ENCODE data around the gene SLC5A6.

The SLC5A6 gene

DNA sequence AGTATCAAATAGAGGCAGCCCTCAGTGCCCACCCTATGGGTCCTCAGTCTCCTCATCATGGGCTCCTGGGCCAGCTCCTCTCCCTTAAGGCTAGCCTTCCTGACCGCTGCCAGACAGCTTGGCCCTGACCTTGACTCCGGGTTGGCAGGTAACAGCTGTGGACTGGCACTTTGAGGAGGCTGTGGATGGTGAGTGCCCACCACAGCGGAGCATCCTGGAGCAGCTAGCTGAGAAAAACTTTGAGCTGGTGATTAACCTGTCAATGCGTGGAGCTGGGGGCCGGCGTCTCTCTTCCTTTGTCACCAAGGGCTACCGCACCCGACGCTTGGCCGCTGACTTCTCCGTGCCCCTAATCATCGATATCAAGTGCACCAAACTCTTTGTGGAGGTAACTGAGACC, 24.1 kb upstream of the SLC5A6 start:
- no peak for DNase-seq

DNA sequence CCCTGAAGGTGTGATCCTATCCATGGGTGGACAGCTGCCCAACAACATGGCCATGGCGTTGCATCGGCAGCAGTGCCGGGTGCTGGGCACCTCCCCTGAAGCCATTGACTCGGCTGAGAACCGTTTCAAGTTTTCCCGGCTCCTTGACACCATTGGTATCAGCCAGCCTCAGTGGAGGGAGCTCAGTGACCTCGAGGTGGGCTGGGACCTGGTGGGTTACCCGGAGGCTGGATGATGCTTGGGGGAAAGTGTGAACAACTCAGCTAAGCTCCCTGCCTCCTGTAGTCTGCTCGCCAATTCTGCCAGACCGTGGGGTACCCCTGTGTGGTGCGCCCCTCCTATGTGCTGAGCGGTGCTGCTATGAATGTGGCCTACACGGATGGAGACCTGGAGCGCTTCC, 21.3 kb upstream of the SLC5A6 start:
- no peak for DNase-seq

DNA sequence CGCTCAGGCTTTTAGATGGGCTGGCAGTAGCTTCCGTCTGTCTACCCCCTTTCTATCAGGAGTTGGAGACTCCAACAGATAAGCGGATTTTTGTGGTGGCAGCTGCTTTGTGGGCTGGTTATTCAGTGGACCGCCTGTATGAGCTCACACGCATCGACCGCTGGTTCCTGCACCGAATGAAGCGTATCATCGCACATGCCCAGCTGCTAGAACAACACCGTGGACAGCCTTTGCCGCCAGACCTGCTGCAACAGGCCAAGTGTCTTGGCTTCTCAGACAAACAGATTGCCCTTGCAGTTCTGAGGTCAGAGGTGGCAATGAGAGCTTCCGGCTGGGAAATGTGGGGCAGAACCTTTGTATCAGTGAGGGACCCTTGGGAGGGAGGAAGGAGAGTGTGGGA, 19.9 kb upstream of the SLC5A6 start:
- no peak for DNase-seq

DNA sequence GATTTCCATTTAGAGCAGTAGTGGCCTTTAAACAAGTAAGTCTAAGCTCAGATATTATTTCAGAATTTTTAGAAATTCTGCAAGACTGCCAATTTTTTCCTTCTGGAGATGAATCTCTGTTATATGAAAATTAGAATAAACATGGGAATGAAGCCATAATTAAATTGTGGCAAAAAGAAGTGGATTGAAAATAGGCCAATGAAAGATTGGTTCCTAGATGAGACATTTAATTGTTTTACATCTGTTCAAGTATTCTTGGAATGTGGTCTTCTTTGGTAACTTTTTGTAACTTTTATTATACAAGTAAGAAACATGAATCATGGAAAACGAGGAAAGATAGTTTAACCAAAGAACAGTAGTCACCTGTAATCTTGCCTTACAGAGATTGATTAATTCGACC, 15.4 kb upstream of the SLC5A6 start:
- DNase-seq = no peak

DNA sequence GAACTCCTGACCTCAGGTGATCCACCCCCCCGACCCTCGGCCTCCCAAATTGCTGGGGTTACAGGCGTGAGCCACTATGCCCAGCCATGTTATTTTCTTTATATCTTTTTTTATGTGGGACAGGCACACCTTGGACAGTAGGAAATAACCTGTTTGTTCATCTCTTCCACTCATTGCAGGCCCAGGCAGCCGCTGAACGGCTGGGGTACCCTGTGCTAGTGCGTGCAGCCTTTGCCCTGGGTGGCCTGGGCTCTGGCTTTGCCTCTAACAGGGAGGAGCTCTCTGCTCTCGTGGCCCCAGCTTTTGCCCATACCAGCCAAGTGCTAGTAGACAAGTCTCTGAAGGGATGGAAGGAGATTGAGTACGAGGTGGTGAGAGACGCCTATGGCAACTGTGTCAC, 13.5 kb upstream of the SLC5A6 start:
- no peak for DNase-seq

DNA sequence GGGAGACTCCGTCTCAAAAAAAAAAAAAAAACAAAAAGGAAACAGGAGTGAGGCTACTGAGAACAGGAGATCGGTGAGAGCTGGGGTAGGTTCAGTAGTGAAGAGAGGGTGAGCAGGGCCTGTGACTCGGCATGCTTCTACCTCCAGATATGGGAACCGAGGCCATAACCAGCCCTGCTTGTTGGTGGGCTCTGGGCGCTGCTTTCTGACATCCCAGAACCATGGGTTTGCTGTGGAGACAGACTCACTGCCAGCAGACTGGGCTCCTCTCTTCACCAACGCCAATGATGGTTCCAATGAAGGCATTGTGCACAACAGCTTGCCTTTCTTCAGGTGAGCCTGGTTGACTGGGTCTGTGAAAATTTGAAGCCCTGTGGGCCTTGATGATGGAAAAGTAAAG, 11.3 kb upstream of the SLC5A6 start:
- DNase-seq = no peak

DNA sequence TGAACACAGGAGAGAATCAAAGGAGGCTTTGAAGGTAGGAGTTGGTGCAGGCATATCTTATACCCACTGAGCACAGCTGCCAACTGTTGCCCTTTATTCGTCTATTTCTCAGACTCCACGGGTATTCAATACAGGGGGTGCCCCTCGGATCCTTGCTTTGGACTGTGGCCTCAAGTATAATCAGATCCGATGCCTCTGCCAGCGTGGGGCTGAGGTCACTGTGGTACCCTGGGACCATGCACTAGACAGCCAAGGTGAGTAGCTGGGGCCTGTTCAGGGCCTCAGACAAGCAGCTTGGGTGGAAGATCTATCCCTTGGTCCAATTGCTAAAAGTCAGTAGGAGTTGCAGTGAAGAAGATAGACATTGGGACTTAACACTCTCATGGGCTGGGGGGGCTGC, 10.3 kb upstream of the SLC5A6 start:
- DNase-seq = no peak

DNA sequence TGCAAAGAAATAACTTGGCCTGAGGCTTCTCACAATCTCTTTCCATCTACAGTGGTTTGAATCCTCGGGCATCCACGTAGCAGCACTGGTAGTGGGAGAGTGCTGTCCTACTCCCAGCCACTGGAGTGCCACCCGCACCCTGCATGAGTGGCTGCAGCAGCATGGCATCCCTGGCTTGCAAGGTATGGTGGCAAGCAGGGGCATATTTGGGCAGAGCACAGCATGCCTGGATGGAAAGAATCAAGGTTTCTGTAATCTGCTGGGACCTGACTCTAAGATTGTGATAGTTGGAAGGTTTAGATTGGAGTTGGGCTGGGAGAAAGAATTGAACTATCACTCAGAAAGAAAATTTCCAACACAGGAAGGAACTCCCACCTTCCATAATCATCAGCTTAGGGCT, 9.1 kb upstream of the SLC5A6 start:
- no peak for DNase-seq

DNA sequence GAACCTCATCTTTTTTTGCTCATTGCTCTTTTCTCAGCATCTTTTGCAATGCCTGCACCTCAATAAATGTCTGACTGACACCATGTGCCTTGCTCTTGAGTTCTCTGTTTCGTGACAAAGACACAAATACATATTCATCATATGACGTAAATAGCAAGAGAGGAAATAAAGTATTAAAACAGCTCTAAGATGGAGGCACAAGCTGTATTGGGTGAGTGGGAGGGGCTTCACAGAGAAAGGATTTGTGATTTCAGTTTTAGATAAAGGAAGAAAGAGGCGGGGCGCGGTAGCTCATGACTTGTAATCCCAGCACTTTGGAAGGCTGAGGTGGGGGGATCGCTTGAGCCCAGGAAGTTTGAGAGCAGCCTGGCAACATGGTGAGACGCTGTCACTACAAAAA, 8.0 kb upstream of the SLC5A6 start:
- DNase-seq = no peak

DNA sequence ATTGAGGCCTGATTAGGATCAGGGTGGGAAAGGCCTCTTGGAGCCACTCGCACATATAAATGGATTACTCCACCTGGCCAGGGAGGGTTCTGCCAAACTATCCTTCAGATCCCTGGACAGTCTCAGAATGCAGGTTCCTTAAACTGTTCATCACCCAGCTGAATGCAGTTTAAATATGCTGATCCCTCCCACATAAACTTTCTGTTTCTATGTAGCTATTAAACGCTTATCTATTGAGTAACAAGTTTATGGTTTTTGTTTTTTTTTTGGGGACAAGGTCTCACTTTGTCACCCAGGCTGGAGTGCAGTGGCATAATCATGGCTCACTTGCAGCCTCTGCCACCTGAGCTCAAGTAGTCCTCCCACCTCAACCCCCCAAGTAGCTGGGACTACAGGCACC, 7.0 kb upstream of the SLC5A6 start:
- no peak for DNase-seq

DNA sequence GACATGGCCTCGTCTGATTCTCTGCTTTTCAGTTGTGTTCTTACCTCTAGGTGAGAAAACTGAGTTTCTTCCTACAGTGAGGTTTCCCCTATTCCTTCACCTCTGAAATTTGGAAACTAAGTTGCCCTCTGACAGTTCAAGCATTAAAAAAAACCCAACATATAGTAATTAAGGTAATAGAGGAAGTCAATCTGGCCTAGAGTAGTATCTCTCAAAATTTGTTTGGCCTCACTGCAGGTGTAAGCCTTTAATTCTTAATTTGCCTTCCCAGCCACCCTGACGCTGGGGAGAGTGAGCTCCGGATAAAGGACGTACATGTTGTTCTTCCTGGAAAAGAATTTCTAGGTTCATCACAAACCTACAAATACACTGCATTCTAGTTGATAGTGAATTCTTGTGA, 6.5 kb upstream of the SLC5A6 start:
- no peak for DNase-seq

DNA sequence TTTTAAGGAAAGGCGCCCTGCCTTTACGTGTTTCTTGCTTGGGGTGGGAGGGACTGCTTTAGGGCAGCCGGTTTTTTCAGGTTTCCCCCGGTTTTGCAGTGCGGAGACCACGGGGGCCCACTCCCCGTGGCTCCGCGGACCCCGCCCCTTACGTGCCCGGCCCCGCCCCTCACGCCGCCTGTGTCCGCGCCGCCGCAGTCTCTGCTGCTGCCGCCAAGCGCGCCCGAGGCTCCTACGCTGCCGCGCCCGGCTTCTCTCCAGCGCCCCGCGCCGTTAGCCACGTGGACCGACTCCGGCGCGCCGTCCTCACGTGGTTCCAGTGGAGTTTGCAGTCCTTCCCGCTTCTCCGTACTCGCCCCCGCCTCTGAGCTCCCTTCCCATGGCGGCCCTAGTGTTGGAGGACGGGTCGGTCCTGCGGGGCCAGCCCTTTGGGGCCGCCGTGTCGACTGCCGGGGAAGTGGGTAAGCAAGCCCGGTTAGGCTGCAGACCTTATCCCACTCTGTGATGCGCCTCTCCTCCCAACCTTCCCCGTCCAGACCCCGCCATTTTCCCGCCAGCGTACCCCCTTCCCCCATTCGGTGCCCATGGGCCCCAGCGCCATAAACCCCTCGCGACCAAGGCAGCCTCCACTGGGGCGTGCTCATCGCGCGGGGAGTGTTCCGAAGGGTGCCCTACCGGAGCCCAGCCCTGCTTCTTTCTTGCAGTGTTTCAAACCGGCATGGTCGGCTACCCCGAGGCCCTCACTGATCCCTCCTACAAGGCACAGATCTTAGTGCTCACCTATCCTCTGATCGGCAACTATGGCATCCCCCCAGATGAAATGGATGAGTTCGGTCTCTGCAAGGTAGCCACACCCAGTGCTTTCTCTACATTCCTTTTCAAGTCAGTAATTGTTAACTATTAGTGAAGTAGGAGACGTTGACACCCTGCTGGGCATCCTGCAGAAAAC, 5.4 kb upstream of the SLC5A6 start, which contains the start of gene CAD:
Gene CAD, plus strand, starts transcription at position 197 of the 949 bp plus-strand sequence. Its CDS starts 183 bp downstream, at position 380.
- peak; percentile 91 for DNase-seq

DNA sequence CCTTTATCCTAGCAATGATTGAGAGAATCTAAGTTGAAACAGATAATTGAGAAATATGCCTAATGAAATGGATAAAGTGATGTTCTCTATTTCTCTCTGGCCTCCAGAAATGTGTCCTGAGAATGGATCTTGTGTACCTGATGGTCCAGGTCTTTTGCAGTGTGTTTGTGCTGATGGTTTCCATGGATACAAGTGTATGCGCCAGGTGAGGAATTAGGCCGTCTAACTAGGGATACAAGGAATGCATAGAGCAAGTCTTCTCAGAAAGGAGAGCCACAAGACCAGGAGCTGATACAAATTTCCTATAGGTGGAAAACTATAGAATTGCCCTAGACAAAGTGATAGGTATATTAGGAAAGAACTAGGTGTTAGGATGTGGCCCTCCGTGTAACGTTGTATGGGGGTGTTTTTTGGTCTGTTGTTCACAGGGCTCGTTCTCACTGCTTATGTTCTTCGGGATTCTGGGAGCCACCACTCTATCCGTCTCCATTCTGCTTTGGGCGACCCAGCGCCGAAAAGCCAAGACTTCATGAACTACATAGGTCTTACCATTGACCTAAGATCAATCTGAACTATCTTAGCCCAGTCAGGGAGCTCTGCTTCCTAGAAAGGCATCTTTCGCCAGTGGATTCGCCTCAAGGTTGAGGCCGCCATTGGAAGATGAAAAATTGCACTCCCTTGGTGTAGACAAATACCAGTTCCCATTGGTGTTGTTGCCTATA, 4.5 kb upstream of the SLC5A6 start:
- no peak for DNase-seq

DNA sequence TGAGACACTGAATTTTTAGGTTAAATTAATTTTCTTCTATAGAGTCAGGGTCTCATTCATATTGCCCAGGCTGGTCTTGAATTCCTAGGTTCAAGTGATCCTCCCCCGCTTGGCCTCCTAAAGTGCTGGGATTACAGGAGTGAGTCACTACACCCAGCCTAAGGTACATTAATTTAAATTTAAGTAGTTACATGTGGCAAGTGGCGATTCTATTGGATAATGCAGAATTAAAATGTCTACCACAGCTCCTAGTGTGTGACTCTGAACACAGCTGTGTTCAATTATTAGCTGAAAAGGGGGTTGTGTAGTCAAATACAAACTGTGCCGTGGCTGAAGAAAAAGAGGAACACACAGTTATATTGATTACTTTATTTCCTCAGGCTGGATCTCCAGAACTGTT, 2.9 kb upstream of the SLC5A6 start:
- DNase-seq = no peak

DNA sequence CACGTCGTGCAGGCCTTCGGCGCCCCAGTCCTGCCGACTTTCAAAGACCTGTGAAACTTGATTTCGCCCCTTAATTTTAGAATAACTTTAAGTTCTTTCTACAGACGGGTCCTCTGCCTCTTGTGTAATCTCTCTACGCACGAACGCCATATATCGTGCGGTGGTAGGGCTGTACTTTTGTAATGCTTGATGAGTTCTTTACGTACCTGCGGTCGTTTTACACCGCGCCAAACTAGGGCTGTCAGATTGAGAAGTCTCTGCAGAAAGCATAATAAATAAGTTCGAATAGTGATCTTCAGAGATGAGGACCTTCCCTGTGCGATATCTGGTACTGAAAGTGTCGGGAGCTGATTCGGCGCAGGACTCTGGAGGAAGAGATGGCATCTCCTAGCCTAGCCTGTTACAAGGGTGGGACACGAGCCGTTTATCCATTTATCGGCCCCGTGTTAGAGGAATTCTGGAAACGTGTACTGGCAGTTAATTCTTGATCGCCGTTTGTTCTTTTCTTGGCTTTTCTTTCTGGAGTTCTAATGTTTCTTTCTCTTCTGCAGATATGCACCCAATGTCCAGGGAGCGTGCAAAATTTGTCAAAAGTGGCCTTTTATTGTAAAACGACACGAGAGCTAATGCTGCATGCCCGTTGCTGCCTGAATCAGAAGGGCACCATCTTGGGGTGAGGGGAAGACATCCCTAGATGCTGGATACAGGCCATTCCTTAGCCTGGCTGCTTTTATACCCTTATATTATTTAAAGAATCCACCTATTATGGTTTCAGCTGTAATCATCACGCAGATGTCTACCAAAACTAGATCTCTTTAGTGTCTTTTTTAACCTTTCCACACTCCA, 781 bp upstream of the SLC5A6 start:
- DNase-seq = peak; percentile 22

DNA sequence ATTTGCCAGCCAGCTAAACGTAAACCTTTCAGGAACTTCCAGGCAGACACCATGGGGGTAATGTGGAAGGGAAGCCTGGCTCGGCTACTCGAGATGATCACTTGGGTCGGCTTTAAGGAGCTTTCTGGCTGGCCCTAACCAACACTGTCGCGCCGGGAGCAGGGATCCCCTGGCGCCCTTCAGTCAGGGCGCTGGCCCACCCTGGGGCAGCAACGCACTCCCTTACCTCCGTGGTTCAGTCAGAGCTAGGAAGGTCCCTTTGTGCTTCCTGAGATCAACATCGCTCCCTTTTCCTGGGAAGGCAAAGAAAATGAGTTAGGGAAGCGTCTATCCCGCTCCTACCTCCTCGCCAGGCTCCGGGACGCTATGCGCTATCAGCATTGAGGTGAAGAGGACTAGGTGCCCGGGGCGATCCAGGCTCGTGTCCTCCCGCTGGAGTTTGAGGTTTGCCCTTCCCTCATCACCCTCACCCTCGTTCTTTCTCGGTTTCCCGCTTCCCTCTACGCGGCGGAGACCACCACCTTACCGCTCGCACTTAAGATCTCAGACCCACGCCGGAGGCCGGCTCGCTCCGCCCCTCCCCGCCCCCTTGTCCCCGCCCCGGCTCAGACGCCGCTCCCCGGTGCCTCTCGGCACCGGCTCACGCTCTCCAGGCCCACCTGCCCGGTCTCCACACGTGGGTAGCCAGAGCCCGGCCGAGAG, 676 bp downstream of the SLC5A6 start:
- DNase-seq = peak; percentile 94

DNA sequence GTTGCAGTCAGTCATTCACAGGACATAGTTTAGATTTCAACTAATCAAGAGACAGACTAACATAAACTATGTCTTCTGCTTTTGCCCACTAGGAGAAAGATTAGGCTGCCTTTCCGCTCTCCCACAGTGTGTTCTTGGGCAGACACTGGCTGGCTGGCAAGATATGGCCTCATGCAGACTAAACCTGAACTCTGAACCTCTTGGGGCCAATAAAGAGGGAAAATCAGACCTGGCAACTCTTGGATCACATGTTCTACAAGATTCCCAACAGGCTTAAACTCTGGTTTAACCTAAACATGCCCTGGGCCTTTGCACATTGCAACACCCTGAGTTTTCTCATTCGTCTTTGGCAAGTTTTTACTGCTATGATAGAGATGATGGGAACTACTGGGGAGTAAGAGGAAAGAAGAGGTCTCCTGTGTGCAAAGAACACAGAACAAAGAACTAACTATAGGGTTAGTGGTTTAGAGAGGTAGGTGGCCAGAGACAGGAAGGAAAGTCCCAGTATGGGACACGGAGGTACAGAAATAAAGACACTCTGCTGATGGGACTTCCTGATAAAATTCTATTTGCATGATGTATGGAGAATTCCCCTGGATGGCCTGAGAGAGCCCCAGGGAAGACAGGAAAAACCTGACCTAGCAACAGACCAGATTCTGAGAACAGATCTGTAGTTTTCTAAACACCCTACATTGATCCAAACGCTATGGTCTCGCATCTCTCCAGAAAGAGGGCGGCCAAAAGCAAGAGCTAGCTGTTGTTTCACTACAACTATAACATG, 2.3 kb downstream of the SLC5A6 start:
- DNase-seq = no peak

DNA sequence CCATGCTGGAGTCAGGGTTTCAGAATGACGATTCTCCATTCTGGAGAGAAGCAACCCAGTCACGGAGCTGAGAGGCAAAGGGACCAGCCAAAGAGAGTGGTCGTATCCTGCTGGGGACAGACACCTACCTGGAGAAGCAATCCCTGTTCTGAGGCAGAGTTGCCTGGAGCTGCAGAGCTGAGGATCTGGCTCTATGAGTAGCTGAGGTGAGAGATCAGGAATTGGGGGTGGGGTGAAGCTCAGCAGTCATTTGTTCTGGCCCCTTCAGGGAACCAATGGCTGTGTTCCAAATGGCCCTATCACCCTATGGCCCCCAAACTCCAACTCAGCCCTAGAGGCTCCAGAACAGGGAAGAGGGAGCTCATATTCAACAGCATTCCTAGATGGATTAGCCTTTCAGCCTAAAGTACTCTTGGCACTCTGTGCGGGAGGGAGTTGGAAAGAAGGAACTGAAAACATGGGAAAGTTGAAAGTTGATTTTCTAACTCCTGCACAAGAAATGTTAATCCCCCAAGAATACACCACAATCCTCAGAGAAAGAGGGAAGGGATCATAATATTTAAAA, 3.5 kb downstream of the SLC5A6 start:
- DNase-seq = no peak

DNA sequence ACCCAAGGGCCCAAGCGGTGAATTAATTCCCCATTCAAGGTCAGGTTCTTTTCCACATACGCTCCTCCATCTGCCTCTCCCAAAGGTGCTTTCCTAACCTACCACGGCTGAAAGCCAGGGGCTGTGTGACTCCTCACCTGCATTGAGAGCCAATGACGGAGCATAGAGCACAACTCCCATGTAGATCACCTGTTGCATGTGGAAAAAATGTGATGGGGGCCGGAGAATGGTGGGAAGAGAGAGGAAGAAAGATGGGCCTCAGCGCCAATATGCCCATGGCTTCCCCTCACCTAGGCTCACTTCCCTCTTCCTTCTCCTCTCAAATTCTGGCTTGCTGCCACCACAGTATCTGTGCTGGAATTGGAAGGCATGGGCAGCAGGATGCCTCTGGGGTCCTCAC, 5.7 kb downstream of the SLC5A6 start:
- no peak for DNase-seq

DNA sequence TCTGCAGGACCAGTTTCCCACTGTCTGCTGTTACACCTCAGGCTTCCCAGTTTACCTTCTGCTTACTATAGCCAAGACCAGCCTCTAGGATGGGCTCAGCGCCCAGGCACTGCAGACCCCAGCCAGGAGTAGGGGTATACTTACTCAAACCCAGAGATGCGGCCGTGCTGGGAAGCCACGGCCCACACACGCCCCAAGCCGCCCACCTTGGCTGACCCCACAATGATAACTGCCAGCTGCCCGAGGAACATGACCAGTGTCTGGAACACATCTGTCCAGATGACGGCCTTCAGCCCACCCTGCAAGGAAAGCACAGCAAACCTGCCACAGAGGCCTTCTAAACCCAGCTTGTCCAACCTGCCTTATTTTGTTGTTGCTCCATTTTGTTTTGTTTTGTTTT, 6.9 kb downstream of the SLC5A6 start:
- DNase-seq = no peak

DNA sequence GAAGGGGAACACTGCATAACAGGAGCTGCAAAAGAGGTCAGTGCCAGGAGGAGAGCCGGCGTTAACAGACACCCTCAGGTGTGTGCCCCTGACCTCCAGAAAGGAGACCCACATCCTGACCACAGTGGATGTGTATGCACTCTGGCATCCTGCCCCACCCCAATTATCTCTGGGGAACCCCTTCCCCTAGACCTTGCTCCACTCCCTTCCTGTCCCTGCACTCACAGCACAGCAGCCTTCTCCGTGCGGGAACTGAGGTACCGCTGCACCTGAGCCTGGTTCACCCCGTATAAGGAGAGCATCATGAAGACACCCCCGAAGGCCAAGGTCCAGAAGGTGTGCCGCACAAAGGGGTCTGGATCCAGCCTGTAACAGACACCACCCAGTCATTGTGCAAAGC, 7.5 kb downstream of the SLC5A6 start:
- DNase-seq = no peak

DNA sequence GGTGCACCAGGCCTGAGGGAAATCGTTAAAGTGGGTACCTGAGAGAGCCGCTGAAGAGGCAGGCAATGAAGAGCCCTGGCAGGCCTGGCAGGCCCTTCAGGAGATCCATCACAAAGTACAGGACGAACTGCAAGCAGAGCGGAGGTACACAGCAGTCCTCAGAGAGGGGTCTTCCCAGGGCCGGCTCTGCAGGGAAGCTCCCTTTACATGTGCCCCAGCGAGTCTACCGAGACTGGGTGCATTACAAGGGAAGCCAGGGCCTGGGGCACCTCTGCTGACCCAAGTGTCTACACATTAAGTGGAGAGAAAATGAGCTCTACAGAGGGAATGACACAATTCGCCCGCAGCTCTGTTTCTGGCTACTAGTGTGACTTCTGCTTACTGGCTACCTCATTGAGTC, 8.3 kb downstream of the SLC5A6 start:
- no peak for DNase-seq
